Left renal pelvis (tissue), 4 donors: ENCODE results near the gene PCDH1. TPM values are rescaled to one million over a fixed set of nuclear protein-coding genes. Genes with fewer than 3 reads are reported as not detected.

Experiments used
- DNase-seq, 4 donors: peaks; one replicate each; pipeline ENCODE4 v3.0.0-alpha.2; 2013; ENCODE audit warnings: low read depth in 4 of 4, low spot score in 3 of 4
- polyA plus RNA-seq, 4 donors: library from polyadenylated mRNA; unstranded; fragments of 120-200 nt; gene quantifications; one replicate each; pipeline ENCODE4 v1.2.1, GENCODE V29; 2013; ENCODE audit not compliant: insufficient read length in 4 of 4

Gene PCDH1
- polyA plus RNA-seq, 4 donors, result 8.8 to 24.9 (median 23.2) TPM

DNA sequence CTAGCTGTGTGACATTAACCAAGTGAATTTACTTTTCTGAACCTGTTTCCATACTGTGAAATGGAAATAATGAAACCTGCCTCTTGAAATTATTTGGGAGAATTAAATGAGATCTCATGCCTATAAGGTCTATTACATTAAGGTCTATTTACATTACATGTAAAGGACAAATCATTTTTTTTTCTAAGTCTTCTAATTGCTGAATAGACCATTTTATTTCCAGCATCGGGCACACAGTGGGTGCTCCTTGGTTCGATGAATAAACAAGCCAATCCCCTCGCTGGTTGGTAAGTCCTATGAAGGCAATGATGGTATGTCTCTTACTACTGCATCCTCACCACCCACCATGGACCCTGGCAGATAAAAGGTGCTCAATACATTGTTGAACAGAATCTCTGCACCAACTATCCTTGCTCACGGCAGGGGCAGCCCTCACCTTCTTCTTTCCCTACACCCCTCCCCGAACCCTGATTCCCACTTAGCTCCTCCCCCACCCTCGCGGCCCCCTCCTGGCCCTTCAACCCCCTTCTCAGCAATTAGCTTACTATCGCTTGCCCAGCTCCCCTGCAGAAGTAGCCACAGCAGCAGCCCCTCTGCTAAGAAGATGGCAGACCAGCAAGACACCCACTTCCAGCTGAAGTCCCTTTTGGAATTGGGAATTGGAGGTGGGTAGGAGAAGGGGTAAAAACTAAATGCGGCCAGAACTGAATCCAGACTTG lies 3.0 kb downstream of the PCDH1 start:
- DNase-seq, result no peak

DNA sequence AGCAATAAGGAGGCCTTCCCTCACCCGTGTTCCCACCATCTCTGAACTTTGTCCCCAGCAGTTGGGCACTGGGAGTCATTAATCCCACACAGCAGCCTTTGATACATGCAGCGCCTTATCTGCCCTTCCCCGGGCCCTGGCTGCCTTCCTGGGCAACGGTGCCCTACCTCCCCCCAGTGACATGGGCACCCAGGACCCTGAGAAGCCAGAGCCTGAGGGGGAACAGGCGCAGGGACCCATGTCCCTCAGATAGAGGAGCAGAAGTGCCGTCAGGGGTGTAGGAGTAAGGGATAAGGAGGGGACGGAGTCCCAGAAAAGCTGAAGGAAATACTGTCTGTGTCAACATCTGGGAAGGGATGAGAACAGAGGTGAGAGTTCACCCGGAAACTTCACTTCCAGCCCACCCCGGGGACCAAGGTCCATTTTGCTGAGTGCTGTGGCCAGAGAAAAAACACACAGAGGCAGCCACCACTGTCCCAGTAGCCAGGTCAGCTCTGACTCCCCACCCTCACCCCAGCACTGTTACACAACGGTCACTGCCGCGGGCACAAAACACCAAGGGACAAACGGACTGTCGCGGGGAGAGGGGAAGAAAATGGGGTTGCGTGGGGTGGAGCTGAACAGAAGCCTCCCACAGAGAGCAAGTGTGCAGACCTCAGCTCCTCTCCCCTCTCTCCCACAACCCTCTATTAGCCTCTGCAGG lies 3.8 kb downstream of the PCDH1 start:
- no peak for DNase-seq

DNA sequence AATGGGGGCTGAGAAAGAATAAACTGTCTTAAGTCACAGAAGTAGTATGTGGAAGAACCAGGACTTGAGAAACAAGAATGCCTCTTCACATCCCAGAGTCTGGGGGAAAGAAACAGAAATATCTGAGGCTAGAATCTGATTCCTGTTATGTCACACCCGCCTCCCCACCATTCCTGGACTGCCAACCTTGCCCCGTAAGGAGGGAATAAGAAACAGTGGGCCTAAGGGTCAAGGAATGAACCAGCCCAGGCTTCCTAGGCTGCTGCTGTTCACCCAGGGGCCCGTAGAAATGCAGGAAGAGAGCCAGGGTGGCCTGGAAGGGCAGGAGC lies 4.3 kb downstream of the PCDH1 start:
- no peak for DNase-seq

DNA sequence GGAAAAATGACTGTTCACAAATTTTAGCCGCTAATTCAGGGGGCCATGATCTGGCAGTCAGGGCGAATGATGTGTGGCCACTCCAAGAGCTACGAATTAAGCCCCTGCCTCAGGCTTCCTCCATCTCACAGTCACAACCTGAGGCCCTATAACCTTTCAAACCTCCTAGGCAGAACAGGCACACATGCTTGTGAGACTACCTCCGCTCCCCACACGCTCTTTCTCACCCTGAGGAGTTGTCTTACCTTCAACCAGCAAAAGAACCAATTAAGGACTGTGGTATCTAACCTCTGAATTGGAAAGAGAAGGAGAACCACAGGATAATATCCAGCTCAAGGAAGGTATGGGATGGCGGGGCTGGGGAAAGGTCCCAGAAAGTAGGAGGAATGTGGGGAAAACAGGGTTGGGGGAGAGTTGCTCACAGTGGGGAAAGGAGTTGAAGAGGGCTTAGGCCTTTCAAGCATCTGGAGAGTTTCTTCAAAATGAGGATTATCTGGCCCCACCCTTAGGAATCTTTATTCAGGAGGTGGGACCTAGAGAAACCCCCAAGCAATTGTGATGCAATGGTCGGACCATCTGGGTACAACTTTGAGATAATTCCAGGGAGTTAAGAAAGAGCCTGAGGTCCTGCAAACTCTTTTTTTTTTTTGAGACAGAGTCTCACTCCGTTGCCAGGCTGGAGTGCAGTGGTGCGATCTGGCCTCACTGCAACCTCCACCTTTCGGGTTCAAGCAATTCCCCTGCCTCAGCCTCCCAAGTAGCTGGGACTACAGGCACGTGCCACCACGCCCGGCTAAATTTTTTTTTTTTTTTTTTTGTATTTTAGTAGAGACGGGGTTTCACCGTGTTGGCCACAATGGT lies 5.5 kb downstream of the PCDH1 start:
- no peak for DNase-seq

DNA sequence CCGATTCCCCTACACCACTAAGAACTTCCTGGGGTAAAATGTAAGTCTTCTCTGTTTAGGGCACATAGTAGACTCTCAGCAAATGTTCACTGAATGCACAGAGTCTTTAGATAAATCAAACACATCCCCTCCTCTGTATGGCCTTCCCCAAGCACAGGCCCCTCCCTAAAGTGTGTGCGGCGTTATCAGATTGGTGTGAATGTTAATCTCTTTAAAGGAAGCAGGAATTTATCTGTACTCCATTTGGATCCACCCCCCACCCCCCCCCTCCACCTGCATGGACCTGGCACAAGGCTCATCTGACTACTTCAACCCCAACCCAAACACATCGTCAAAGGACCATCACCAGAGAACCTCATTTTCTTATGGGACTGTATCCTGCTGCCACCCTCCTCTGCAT lies 6.3 kb downstream of the PCDH1 start:
- no peak for DNase-seq

DNA sequence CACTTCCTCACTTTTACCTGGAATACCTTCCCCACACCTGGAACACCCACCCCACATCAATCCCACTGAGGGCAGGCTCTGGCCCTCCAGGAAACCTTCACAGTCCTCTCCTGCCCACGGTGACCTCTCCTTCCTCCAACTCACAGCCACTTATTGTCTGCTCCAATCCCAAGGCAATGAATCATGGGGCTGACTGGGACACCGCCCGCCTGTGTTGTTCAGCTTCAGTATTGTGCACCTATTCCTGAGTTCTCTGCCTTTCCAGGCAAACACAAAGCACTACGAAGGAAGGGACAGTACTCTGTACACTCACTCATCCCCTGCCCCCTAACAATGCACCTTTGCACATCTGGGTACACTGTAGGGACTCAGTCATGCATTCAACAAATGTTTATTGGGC lies 7.3 kb downstream of the PCDH1 start:
- DNase-seq, result no peak

DNA sequence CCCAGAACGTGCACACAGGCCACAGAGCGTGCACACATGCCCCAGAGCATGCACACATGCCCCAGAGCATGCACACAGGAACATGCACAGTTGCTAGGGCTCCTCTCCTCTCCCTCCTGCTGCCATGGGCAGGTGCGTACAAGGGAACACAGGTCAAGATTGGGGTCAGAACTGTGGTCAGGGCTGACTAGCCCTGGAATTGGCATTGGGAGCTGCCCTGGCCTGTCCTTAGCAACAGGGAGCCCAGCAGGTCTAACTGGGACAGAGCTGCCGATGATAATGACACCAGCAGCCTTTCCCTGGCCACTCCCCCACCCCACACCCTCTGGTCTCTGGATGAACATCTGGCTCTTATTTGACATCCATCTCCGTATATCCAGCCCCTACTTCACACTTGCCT lies 8.0 kb downstream of the PCDH1 start:
- no peak for DNase-seq

DNA sequence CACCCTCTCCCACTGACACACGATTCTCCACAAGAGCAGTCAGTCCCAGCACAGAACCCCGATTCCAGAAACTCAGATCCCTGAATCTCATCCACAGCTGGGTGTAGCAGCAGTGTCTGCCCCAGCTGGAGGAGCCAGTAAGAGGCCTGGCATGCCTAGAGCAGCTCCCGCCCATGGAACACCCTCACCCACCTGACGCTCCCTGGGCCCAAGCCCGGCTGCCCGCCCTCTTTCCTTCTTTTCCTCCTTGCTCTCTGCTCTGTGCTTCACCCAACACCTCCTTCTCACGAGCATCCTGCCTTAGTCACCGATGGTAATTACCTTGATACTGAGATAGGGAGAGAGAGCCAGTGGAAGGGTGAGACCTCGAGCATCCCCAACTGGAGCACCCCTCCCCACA lies 8.7 kb downstream of the PCDH1 start:
- no peak for DNase-seq

DNA sequence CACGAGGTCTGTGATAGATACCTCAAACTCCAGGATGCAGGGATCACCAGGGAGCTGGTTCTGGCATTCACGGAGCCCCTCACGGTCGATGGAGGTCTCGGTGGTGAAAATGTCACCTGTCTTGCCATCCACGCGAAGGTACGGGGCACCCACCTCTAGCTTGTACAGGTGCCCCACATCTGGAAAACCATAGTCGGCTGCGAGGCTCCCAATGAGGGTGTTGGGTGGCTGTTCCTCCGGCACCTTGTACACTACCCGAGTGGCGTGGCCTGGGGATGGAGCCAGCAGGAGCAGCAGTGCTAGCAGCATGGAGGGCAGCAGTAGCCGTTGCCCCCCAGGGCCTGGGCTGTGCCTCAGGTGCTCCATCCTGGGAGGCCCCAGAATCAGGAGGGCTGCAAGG lies 9.2 kb downstream of the PCDH1 start:
- no peak for DNase-seq

DNA sequence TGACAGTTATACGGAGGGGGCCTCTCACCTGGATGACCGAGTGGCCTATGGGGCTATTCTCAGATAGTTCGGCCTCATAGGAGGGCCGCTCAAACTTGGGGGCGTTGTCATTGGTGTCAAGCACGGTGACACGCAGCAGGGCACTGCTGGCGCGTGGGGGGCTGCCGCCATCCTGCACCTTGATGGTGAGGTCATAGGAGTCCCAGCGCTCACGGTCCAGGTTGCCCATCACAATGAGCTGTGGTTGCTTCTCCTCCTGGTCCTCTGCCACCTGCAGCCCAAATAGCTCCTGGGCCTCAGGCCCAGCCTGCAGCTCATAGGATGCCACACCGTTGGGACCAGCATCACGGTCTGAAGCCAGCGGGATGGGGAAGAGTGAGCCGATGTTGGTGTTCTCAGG lies 9.7 kb downstream of the PCDH1 start:
- no peak for DNase-seq

DNA sequence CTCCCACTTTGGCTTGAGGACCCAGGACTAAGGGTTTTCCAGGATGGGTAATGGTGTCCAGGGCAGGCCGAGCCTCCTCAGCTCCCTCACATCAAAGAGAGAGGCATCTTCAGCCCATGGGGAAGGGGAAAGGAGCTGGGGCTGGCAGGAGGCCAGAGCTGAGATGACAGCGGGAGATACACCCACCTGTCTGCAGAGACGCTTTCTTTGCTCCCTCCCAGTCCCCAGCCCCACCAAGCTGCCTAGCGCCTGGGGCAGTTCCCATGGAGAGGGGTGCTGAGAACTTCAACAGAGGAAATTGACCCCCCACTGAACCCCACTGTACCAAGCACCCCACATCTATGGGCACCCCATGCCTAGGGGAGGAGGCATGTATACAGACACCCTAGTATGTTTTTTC lies 10.6 kb downstream of the PCDH1 start:
- no peak for DNase-seq

DNA sequence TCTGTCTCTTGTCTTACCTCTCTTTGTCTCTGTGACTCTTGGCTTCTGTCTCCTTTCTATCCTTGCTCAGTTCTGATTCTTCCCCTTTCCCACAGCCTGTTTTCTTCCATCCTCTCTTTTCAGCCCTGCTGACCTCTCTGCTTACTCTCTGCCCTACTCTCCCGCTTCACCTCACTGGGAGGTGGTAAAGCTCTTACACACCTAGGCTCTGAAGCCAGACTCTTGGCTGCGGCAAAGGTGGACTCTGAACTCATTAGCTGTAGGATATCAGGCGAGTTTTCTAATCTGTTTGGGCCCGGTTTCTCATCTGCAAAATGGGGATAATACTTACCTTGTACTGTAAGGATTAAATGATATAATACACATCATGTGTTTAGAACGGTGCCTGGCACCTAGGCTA lies 11.1 kb downstream of the PCDH1 start:
- no peak for DNase-seq

DNA sequence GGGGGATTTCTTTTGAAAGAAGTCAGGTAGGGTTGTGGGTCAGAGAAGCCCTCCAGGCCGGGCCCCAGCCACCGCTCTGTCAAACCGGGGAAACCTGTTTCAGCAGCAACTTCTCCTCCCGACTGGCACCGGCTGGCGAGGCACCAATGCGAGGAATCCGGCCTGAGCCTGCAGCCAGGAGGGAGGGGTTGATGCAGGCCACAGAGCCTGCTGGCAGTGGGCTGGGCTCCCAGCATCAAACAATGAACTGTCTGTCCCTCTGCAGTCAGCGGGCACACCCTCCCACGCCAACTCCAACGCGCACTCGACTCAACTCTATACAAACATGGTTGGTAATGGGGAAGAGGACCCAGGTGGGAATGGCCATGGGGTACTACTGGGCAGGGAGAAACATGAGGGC lies 12.1 kb downstream of the PCDH1 start:
- no peak for DNase-seq

DNA sequence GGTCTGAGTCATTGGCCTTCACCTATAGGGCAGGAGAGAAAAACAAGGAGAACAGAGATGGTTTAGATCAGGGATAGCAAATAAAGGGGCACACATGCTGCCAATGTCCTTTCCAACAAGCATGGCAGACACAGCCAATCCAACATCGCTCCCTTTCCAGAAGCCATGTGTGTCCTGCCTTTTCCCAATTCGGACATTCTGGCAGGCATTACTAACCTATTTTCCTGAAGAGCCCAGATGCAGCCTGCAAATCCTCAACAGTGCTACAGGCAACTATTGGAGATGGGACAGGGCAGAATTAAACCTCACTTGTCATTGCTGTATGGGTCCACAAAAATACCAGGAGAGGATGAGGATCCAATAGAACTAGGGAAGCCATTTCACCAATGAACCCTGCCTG lies 12.8 kb downstream of the PCDH1 start:
- no peak for DNase-seq

DNA sequence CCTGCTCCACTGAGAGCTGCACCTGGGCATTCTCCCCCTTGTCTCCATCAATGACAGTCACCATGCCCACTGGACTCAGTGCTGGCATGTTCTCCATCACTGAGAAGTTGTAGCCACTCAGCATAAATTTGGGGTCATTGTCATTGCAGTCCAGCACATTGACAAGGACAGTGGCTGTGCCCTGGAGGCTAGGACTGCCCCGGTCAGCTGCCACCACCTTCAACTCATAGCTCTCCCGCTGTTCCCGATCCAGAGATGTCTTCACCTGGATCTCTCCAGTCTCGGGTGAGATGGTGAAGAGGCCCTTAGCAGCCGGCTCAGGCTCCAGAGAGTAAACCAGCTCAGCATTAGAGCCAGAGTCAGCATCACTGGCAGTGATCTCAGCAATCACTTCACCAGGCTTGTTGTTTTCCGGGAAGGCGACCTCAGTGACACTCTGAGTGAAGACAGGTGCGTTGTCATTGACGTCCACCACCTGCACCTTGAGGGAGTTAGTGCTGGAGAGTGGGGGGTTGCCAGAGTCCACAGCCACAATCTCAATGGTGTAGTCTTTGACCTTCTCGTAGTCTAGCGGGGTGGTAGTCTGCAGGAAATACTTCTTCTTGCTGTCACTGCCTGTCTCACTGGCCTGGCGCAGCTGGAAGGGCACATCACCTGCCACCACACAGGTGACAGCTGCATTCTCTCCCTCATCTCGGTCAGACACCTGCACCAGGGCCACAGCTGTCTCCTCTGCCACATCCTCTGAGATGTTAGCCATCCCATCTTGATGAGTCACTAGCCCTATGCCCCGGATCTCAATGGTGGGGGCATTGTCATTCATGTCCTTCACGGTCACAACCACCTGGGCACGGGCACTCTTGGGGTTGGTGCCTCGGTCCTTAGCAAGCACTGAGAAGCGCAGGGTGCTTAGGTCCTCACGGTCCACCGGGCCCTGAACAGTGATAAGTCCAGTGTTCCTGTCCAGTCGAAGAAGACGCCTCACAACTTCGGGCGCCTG lies 13.5 kb downstream of the PCDH1 start:
- DNase-seq, result no peak

DNA sequence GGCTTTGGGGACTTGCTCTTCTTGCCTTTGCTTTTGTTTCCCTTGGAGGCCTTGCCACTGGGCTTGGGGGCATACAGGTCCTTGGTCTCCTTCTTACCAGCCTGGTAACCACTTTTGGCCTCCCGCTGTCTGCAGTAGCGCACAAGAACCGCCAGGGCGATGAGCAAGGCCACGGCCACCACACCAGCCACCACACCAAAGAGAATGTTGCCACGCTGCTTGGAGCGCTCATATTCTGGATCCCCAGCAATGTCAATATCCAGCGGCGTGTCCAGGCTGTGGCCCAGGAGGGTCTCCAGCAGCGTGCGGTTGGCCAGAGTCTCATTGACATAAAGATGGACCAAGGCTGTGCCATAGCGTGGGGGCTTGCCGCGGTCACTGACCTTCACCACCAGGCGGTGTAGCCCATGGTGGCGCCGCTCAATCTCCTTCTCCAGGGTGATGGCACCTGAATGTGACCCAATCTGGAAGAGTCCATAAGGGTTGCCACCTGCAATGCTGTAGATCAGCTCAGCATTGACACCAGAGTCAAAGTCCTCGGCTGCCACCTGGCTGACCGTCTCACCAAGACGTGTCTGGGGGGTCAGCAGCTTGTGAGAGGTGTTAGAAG lies 14.5 kb downstream of the PCDH1 start:
- no peak for DNase-seq

DNA sequence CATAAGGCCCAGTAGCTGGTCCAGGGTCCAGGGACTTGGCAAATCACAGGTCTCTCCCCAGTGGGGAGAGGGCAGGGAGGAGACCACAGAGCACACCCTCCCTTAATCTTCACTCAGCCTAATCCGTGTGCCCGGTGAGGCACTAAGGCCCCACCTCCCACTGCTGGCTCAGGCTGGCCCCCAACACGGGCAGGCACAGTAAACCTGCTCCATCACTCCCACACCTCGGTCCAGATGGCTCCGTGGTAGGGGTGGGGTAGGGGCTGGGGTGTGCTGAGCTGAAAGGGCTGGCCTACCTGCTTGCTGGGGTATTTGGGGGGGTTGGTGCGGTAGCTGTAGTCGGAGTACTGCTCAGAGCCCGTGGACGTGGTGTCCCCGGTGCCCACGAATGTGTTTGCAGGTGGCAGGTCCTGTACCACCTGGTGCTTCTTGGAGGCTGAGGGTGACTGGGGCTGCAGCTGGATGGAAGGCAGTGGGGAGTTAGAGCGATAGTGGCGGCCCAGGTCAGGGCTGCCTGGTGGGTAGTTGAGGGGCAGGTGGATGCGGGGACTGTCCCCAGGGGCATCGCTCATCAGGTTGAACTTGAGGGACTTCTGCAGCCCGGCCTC lies 15.2 kb downstream of the PCDH1 start:
- no peak for DNase-seq

DNA sequence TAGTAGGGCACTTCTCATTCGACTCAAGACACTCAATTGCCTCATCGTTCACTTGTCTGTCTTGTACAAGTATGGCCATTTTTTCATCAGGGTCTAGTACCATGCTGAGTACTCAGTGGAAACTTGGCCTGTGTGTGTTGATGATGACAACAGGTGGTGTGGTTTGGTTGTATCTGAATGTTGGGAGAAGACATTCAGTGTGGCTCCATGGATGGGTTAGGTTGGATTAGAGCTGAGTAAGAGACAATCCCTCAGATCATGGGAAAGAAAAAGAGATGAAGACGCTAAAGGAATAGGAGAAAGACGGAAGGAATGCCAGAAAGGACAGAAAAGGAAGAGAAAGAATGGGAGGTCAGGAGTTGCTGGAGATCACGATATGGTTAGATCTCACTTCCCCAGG lies 17.0 kb downstream of the PCDH1 start:
- DNase-seq, result no peak

DNA sequence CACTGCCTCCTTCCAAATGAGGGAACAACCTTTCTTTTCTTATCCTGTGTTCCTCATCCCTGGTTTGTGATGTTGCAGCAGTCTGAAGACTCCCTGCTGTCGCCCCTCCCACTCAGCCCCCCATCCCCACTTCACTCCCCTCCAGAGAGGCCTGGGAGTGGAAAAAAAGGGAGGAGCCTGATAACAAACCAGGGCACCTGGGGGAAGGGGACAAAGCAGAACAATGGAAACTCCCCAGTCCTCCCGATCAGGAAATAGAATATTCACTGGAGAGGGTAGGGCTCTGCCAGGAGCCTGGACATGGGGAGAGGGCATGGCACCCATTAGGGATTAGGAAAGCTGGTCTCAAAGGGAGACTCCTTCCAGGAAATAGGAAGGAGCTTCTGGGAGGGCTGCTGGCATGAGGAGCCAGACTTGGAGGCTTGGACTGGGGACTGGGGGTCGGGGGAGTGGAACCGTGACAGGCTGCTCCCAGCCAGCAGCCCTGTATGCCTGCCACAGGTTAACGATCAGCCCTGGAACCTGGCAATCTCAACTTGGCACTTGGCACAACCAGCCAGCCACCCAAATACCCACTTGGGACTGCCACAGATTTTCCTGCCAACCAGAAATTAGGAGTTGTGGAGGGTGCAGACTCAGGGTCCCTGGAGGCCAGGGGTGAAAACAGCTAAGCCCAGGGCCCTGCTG lies 20.0 kb downstream of the PCDH1 start:
- DNase-seq, result no peak
